ENCODE data around the gene SYVN1. TPM values are rescaled to one million over a fixed set of nuclear protein-coding genes. Genes with fewer than 3 reads are reported as not detected.

The SYVN1 gene
- total RNA-seq, 2 donors from 2014 or later: 64.3 to 66.0 TPM

- Histone ChIP-seq H3K9me3 (no peaks in the 10 kb centered on the region), H3K4me1 (peaks cover 24% of the 10 kb centered on the region), H3K36me3 (peaks cover 13% of the 10 kb centered on the region), H3K4me3 (no peak overlapping the region), H3K9ac (ENCODE audit: low read depth in 2 of 2, low read length in 2 of 2) (peak overlapping the region in 1 of 2 donors; percentile 40), H3K27me3 (no peaks in the 10 kb centered on the region), H3K27ac (peak overlapping the region; percentile 14)
- no peak for DNase-seq
- TF ChIP-seq CTCF (IDR thresholded peaks at IDR 0.05): peak; percentile 1
- intact Hi-C loops (cut with DNase I): loop anchor here (5.0 to 10.0 kb wide), 3 partner anchors 106 to 271 kb away; partner anchors contain the start of gene ARL2
These were observed 16.1 kb downstream of the SYVN1 start for GRCh38 chr11:65118097-65118837.

GRCh38 chr11:65117206-65118096, 16.9 kb downstream of the SYVN1 start, which contains the start of gene ZNHIT2:
Gene ZNHIT2, minus strand, starts transcription at chr11:65117701. Its CDS starts 48 bp downstream, at chr11:65117653.
- peak within 1 kb of the TSS; percentile 89 to 91 for H3K9ac ChIP-seq (ENCODE audit: low read depth in 2 of 2, low read length in 2 of 2)

GRCh38 chr11:65116370-65117205, 17.7 kb downstream of the SYVN1 start:
- Histone ChIP-seq H3K4me1 (peaks cover 23% of the 10 kb centered on the region), H3K9ac (ENCODE audit: low read depth in 2 of 2, low read length in 2 of 2) (peak overlapping the region; percentile 89 to 91), H3K4me3 (peak overlapping the region; percentile 70), H3K27me3 (no peaks in the 10 kb centered on the region), H3K27ac (peak overlapping the region; percentile 71), H3K36me3 (peaks cover 13% of the 10 kb centered on the region), H3K9me3 (no peaks in the 10 kb centered on the region)
- peak; percentile 35 for DNase-seq
- no peak for TF ChIP-seq CTCF (IDR thresholded peaks at IDR 0.05)
- intact Hi-C loops (cut with DNase I): loop anchor here (5.0 to 10.0 kb wide), 3 partner anchors 104 to 269 kb away; partner anchors contain the start of gene ARL2

More at GRCh38 chr11:65117206-65118096, 16.9 kb downstream of the SYVN1 start, which contains the start of gene ZNHIT2:
- intact Hi-C loops (cut with DNase I): loop anchor here (5.0 to 10.0 kb wide), 3 partner anchors 105 to 270 kb away; partner anchors contain the start of gene ARL2
- H3K9me3 ChIP-seq: no peaks in the 10 kb centered on the region
- TF ChIP-seq CTCF (IDR thresholded peaks at IDR 0.05): peak; percentile 71
- H3K4me1 ChIP-seq: peaks cover 23% of the 10 kb centered on the region
- H3K27ac ChIP-seq: peak within 1 kb of the TSS; percentile 71
- H3K27me3 ChIP-seq: no peaks in the 10 kb centered on the region
- peaks cover 13% of the 10 kb centered on the region for H3K36me3 ChIP-seq
- DNase-seq: peak; percentile 100
- peak within 1 kb of the TSS; percentile 70 for H3K4me3 ChIP-seq

GRCh38 chr11:65115361-65116082, 18.8 kb downstream of the SYVN1 start:
- intact Hi-C loops (cut with DNase I): loop anchor here (5.0 to 10.0 kb wide), 3 partner anchors 103 to 268 kb away; partner anchors contain the start of gene ARL2
- no peaks in the 10 kb centered on the region for H3K9me3 ChIP-seq
- peaks cover 29% of the 10 kb centered on the region for H3K4me1 ChIP-seq
- peaks cover 11% of the 10 kb centered on the region for H3K36me3 ChIP-seq
- peak overlapping the region; percentile 24 to 89 for H3K9ac ChIP-seq (ENCODE audit: low read depth in 2 of 2, low read length in 2 of 2)
- DNase-seq: no peak
- no peaks in the 10 kb centered on the region for H3K27me3 ChIP-seq
- no peak overlapping the region for H3K27ac ChIP-seq
- H3K4me3 ChIP-seq: no peak overlapping the region
- no peak for TF ChIP-seq CTCF (IDR thresholded peaks at IDR 0.05)
